ENCODE results near the gene ZMYM4.

- no peak for TF ChIP-seq POLR2A (IDR thresholded peaks at IDR 0.05; ENCODE audit: low read depth, low read length)
- no peak for TF ChIP-seq POLR2AphosphoS5 (IDR thresholded peaks at IDR 0.05; ENCODE audit: low read depth, low read length)
- no peak for TF ChIP-seq TAF1 (IDR thresholded peaks at IDR 0.05; ENCODE audit: borderline replicate concordance, low read depth, low read length)
Measured at GRCh38 chr1:35345439-35345981, 77.0 kb downstream of the ZMYM4 start.

Data from GM12892 (cell line).